Transverse colon (tissue), 4 donors: Measurements from ENCODE around the gene DSP. TPM values are rescaled to one million over a fixed set of nuclear protein-coding genes. Genes with fewer than 3 reads are reported as not detected.

ENCODE experiments used
- DNase-seq: peaks from one replicate; pipeline ENCODE4 v3.0.0-alpha.2; 2019
- H3K27ac ChIP-seq, 4 donors: fragments of 200-600 bp; sonication (generic); 2 replicates each; pipeline ENCODE4 v1.5.1; 2016 to 2018; ENCODE audit warnings: inconsistent platforms in 4 of 4
- H3K27me3 ChIP-seq: fragments of 200-600 bp; sonication (generic); 2 replicates; pipeline ENCODE4 v1.5.1; 2017; ENCODE audit warnings: inconsistent platforms
- H3K36me3 ChIP-seq, 4 donors: fragments of 200-600 bp; sonication (generic); 2 replicates each; pipeline ENCODE4 v1.5.1; 2017 to 2019; ENCODE audit warnings: inconsistent platforms in 4 of 4
- H3K4me1 ChIP-seq, 4 donors: fragments of 200-600 bp; sonication (generic); 2 replicates each; pipeline ENCODE4 v1.5.1; 2017 to 2020; ENCODE audit warnings: inconsistent platforms in 4 of 4
- H3K4me3 ChIP-seq, 4 donors: fragments of 200-600 bp; sonication (generic); 1 replicate in 1 of 4; 2 replicates in 3 of 4; pipeline versions ENCODE4 v1.5.1 to v1.6.1; 2017 to 2019; ENCODE audit warnings: inconsistent platforms in 4 of 4
- H3K9me3 ChIP-seq, 2 donors: fragments of 200-600 bp; sonication (generic); 2 replicates each; pipeline ENCODE4 v1.5.1; 2017 to 2019; ENCODE audit warnings: inconsistent platforms in 2 of 2
- CTCF ChIP-seq, 5 experiments: fragments of 200-600 bp in 3 of 5; fragments of 450-650 bp in 2 of 5; sonication (generic) in 3 of 5; IDR thresholded peaks; 1 replicate in 2 of 5; 2 replicates in 3 of 5; pipeline ENCODE4 v1.5.1; 2016 to 2017; ENCODE audit warnings: antibody characterized with exemption in 5 of 5, inconsistent platforms in 3 of 5, mild to moderate bottlenecking in 2 of 5, moderate library complexity in 1 of 5
- EP300 ChIP-seq: sonication (generic); formaldehyde crosslinking; IDR thresholded peaks from one replicate; pipeline ENCODE4 v1.6.1; 2017; ENCODE audit warnings: antibody characterized with exemption, low read depth
- POLR2A ChIP-seq: fragments of 450-650 bp; IDR thresholded peaks from one replicate; pipeline ENCODE4 v1.6.1; 2016; ENCODE audit warnings: antibody characterized with exemption, mild to moderate bottlenecking, moderate library complexity
- POLR2AphosphoS5 ChIP-seq, 3 donors: sonication (generic); formaldehyde crosslinking; IDR thresholded peaks; one replicate each; pipeline ENCODE4 v1.6.1; 2016; ENCODE audit warnings: antibody characterized with exemption in 3 of 3
- WGBS, 2 donors: methylation state at CpG; one replicate each; pipeline ENCODE4 v1.1.5; 2018; ENCODE audit warnings: low coverage in 1 of 2; 5-methylcytosine and 5-hydroxymethylcytosine counted together
- in situ Hi-C, 4 donors: fragments of 200-750 bp; cut with MboI; loops; one replicate each; pipeline versions ENCODE4 v1.15.0 to v1.15.1; 2017; ENCODE audit warnings: low sequenced_read_pairs in 3 of 4, low pct_ligation_motif_present in 1 of 4, low pct_unique_long_range_greater_than_20kb in 1 of 4
- intact Hi-C: fragments of 100-400 bp; cut with DNase I; formaldehyde crosslinking; loops from one replicate; pipeline ENCODE4 v1.15.1; 2023; ENCODE audit warnings: low total_unique reads
- total RNA-seq, 4 donors: library from RNA; depleted of rRNA; stranded (reverse); fragments of >200 nt; gene quantifications; one replicate each; pipeline ENCODE4 v1.1.0, GENCODE V29; 2016

Gene DSP
- total RNA-seq, 4 donors from 2014 or later: 160 to 243 (median 202) TPM

DNA sequence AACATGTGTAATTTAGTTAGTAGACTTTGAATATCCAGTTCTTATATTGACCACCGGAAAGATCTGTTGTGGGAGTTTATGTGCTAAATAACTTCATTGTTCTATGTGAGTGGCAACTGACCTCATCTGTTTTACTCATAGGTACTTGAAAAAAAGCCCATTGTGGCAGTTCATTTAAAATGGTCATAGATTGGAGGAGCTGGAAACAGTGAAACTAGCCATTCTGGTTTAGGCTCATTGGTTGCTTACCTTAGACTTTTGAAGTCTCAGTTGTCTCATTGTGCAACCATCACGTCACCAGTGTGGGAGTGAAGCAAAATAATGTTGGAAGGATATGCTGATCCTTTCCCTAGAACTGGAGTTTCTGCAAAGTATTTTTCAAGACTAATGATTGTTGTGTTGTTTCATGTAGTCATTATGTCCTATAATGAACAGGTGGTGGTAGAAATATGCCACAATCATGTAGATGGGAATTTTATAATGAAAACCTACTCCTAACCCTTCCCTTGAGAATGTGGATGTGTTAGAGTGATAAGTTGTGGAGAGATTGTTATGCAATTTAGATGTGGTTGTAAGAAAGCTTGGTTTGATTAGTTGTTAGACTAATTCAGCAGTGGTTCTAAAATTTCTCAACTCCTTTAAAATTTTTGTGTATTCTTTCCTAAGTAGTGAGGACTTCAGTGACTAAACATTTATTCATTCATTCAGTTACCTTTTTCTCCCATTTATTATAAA is 18.3 kb downstream of the DSP start:
- Histone ChIP-seq H3K27me3 (no peaks in the 10 kb centered on the region), H3K36me3 (peaks cover 0 to 14% (median 4%) of the 10 kb centered on the region in 4 donors), H3K4me1 (peaks cover 0 to 29% (median 3%) of the 10 kb centered on the region in 4 donors), H3K4me3 (no peak overlapping the region), H3K27ac (peak overlapping the region; percentile 71 to 80 (median 75)), H3K9me3 (no peaks in the 10 kb centered on the region)
- no peak for DNase-seq
- WGBS, 2 donors: 40 to 42% methylated on average over 2 of the region's 2 CpGs
- TF ChIP-seq EP300 (no peak), CTCF (IDR thresholded peaks at IDR 0.05) (no peak), POLR2AphosphoS5 (IDR thresholded peaks at IDR 0.05) (no peak), POLR2A (no peak)
- in situ Hi-C loops (no loop called here), intact Hi-C loops (no loop called here)

DNA sequence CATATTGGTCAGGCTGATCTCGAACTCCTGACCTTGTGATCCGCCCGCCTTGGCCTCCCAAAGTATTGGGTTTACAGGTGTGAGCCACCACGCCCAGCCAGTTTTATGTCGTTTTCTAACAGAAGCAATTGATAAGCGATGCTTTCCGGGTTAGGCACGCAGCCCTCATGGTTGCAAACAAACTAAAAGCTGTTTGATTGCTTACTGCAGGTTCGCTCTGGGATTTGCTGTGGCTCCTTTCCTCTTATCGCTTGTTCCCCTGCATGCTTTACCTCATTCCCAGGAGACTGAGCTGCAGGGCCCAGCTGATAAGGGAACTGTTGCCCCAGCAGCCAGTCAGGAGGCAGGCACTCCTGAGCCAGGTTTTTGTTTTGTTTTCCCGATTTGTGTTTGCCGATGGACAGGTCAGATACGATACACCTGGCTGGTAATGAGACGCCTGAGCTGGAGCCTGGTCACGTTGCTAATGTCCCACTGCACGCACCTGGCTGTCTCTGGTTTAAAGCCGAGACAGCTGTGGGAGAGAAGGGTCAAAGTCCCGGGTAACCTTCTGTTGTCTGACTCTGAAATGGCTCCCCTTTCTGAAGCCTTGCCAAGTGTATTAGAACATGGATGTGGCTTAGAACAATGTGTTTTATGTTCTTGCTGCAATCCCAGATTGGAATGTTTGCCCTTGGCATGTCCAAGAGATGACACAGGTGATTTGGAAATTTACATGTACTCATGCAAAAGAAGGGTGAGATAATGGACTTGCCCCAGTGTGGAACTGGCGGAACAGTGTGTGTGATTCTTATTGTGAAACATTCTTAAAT is 19.9 kb downstream of the DSP start:
- H3K4me3 ChIP-seq: peak overlapping the region in 1 of 4 donors; percentile 10
- H3K36me3 ChIP-seq: peaks cover 0 to 18% (median 6%) of the 10 kb centered on the region in 4 donors
- in situ Hi-C loops (no loop called here), intact Hi-C loops (no loop called here)
- H3K9me3 ChIP-seq: no peaks in the 10 kb centered on the region
- WGBS, 2 donors: 41 to 48% methylated on average over 6 to 19 of the region's 19 CpGs
- peak overlapping the region; percentile 71 to 80 (median 75) for H3K27ac ChIP-seq
- TF ChIP-seq EP300: peak; percentile 70
- TF ChIP-seq POLR2A: peak; percentile 22
- TF ChIP-seq CTCF (IDR thresholded peaks at IDR 0.05): no peak
- TF ChIP-seq POLR2AphosphoS5 (IDR thresholded peaks at IDR 0.05): peak; percentile 12 to 82 (median 76)
- H3K27me3 ChIP-seq: no peaks in the 10 kb centered on the region
- peaks cover 0 to 29% (median 3%) of the 10 kb centered on the region in 4 donors for H3K4me1 ChIP-seq
- peak; percentile 83 for DNase-seq

GRCh38 chr6:7562769-7563168 is 21.3 kb downstream of the DSP start:
- intact Hi-C loops: no loop called here
- Histone ChIP-seq H3K4me3 (no peak overlapping the region), H3K9me3 (no peaks in the 10 kb centered on the region), H3K36me3 (peaks cover 0 to 16% (median 6%) of the 10 kb centered on the region in 4 donors), H3K27ac (no peak overlapping the region), H3K27me3 (no peaks in the 10 kb centered on the region), H3K4me1 (peaks cover 0 to 29% (median 3%) of the 10 kb centered on the region in 4 donors)
- in situ Hi-C loops: no loop called here
- WGBS, 2 donors: 75 to 83% methylated on average over 4 of the region's 4 CpGs
- no peak for DNase-seq
- TF ChIP-seq EP300 (no peak), POLR2AphosphoS5 (IDR thresholded peaks at IDR 0.05) (no peak), CTCF (IDR thresholded peaks at IDR 0.05) (no peak), POLR2A (no peak)

DNA sequence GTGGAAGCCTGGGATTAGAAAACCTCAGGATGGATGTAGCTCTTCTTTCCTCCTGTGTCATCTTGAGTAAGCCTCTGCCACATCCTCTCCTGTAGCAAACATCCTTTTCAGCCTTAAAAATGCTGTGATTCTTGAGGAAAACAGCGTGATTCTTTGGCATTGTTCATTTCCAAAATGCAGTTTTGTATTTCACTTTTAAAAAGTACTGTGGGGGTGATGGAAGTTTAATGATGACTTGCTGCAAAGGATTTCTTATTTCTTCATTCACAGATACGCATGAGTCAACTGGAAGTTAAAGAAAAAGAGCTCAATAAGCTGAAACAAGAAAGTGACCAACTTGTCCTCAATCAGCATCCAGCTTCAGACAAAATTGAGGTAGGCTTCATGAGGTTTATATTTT is 24.6 kb downstream of the DSP start:
- TF ChIP-seq CTCF (IDR thresholded peaks at IDR 0.05): no peak
- no peak for TF ChIP-seq EP300
- TF ChIP-seq POLR2A: no peak
- TF ChIP-seq POLR2AphosphoS5 (IDR thresholded peaks at IDR 0.05): no peak
- intact Hi-C loops (no loop called here), in situ Hi-C loops (no loop called here)
- no peak for DNase-seq
- Histone ChIP-seq H3K4me1 (peaks cover 0 to 7% (median 0%) of the 10 kb centered on the region in 4 donors), H3K27ac (no peak overlapping the region), H3K9me3 (no peaks in the 10 kb centered on the region), H3K36me3 (peaks cover 0 to 27% (median 12%) of the 10 kb centered on the region in 4 donors), H3K4me3 (no peak overlapping the region), H3K27me3 (no peaks in the 10 kb centered on the region)
- 93 to 100% methylated on average over 2 of the region's 2 CpGs for WGBS, 2 donors
